Upper lobe of left lung (tissue), 4 donors: ENCODE results near the gene EPHA8.

Source experiments
- CTCF ChIP-seq, 6 experiments: fragments of 450-650 bp in 4 of 6; fragments of 200-600 bp in 2 of 6; sonication (generic) in 2 of 6; IDR thresholded peaks; one replicate each; pipeline ENCODE4 v1.5.1; 2016 to 2019; ENCODE audit warnings: antibody characterized with exemption in 6 of 6
- EP300 ChIP-seq, 4 donors: sonication (generic); formaldehyde crosslinking; IDR thresholded peaks; one replicate each; pipeline ENCODE4 v1.5.1; 2017; ENCODE audit warnings: antibody characterized with exemption in 4 of 4, control low read depth in 2 of 4
- POLR2A ChIP-seq, 4 donors: fragments of 450-650 bp; IDR thresholded peaks; one replicate each; pipeline ENCODE4 v1.5.1; 2016 to 2017; ENCODE audit warnings: antibody characterized with exemption in 4 of 4, mild to moderate bottlenecking in 2 of 4
- POLR2AphosphoS5 ChIP-seq, 2 donors: sonication (generic); formaldehyde crosslinking; IDR thresholded peaks; one replicate each; pipeline ENCODE4 v1.5.1; 2017; ENCODE audit warnings: antibody characterized with exemption in 2 of 2

- TF ChIP-seq CTCF (IDR thresholded peaks at IDR 0.05): no peak
- no peak for TF ChIP-seq POLR2A (IDR thresholded peaks at IDR 0.05)
- no peak for TF ChIP-seq EP300 (IDR thresholded peaks at IDR 0.05)
- TF ChIP-seq POLR2AphosphoS5 (IDR thresholded peaks at IDR 0.05): no peak
These were observed 50.3 kb downstream of the EPHA8 start for GRCh38 chr1:22613572-22613918.
